Embryonic facial prominence (tissue), 1 donor: Measurements from ENCODE around the gene CAMK2B.

ENCODE experiments used
- DNase-seq: peaks from one replicate; pipeline ENCODE4 v3.0.0-alpha.2; 2016; ENCODE audit errors: extremely low spot score

The CAMK2B gene

GRCh38 chr7:44309271-44310091 is 15.9 kb downstream of the CAMK2B start:
- DNase-seq: no peak

- DNase-seq: no peak
These were observed 16.7 kb downstream of the CAMK2B start for GRCh38 chr7:44308596-44309270.

- no peak for DNase-seq
These were observed 17.3 kb downstream of the CAMK2B start for GRCh38 chr7:44307905-44308595.

GRCh38 chr7:44307301-44307900 is 18.0 kb downstream of the CAMK2B start:
- DNase-seq: no peak

- no peak for DNase-seq
These were observed 18.8 kb downstream of the CAMK2B start for GRCh38 chr7:44306606-44307005.

- DNase-seq: no peak
These were observed 19.6 kb downstream of the CAMK2B start for GRCh38 chr7:44305564-44306507.

- no peak for DNase-seq
These were observed 30.9 kb downstream of the CAMK2B start for GRCh38 chr7:44294325-44295069.

GRCh38 chr7:44293561-44294324 is 31.7 kb downstream of the CAMK2B start:
- DNase-seq: no peak

- no peak for DNase-seq
These were observed 32.4 kb downstream of the CAMK2B start for GRCh38 chr7:44292876-44293560.

GRCh38 chr7:44292420-44292817 is 33.0 kb downstream of the CAMK2B start:
- DNase-seq: no peak

- DNase-seq: no peak
These were observed 33.5 kb downstream of the CAMK2B start for GRCh38 chr7:44291733-44292419.

- no peak for DNase-seq
These were observed 34.2 kb downstream of the CAMK2B start for GRCh38 chr7:44291066-44291732.

- no peak for DNase-seq
These were observed 35.2 kb downstream of the CAMK2B start for GRCh38 chr7:44290252-44290620.

GRCh38 chr7:44289341-44290251 is 35.8 kb downstream of the CAMK2B start:
- no peak for DNase-seq

GRCh38 chr7:44288811-44289340 is 36.5 kb downstream of the CAMK2B start:
- no peak for DNase-seq

- DNase-seq: no peak
These were observed 37.1 kb downstream of the CAMK2B start for GRCh38 chr7:44288381-44288685.
